GM23248 (cell line): ENCODE results near the gene UBALD1.

Source experiments
- EZH2 ChIP-seq: fragments of 200-600 bp; sonication (generic); IDR thresholded peaks from 2 replicates; pipeline ENCODE4 v1.6.1; 2018; ENCODE audit warnings: antibody characterized with exemption, mild to moderate bottlenecking; ENCODE audit not compliant: insufficient read depth, poor library complexity, severe bottlenecking
- EZH2phosphoT487 ChIP-seq: fragments of 200-600 bp; sonication (generic); IDR thresholded peaks from 2 replicates; pipeline ENCODE4 v1.6.1; 2018; ENCODE audit warnings: antibody characterized with exemption, moderate library complexity, mild to moderate bottlenecking, low read depth; ENCODE audit not compliant: insufficient read depth

GRCh38 chr16:4591706-4592470, 22.8 kb downstream of the UBALD1 start:
- TF ChIP-seq EZH2 (no peak), EZH2phosphoT487 (no peak)
